SK-N-SH treated with all-trans-retinoic acid at 6 μM for 48 hours (cell line): ENCODE results near the gene PLPPR4.

Source experiments
- ATAC-seq: fragments of 200-7000 bp; cut with Tn5 transposase; 3 replicates; pipeline ENCODE4 v1.9.1; 2020; ENCODE audit warnings: mild to moderate bottlenecking, moderate library complexity
- ARNTL ChIP-seq: fragments of 450-650 bp; formaldehyde crosslinking; IDR thresholded peaks from 2 replicates; pipeline ENCODE4 v1.5.0; 2020; ENCODE audit warnings: low read depth, mild to moderate bottlenecking, moderate library complexity, borderline replicate concordance
- BACH2 ChIP-seq: fragments of 250-450 bp; sonication (Bioruptor Pico); IDR thresholded peaks from 2 replicates; pipeline ENCODE4 v1.9.0; 2021; ENCODE audit warnings: mild to moderate bottlenecking, borderline replicate concordance
- CREB5 ChIP-seq: fragments of 250-450 bp; sonication (Bioruptor Pico); IDR thresholded peaks from 2 replicates; pipeline ENCODE4 v1.5.1; 2020; ENCODE audit warnings: low read depth, mild to moderate bottlenecking, moderate library complexity
- CSDC2 ChIP-seq: fragments of 250-450 bp; sonication (Bioruptor Pico); IDR thresholded peaks from 2 replicates; pipeline ENCODE4 v1.5.0; 2020; ENCODE audit warnings: mild to moderate bottlenecking, moderate library complexity
- GLIS3 ChIP-seq: fragments of 250-450 bp; sonication (Bioruptor Pico); IDR thresholded peaks from 2 replicates; pipeline ENCODE4 v1.5.0; 2020; ENCODE audit warnings: mild to moderate bottlenecking, moderate library complexity
- ISL1 ChIP-seq: fragments of 250-450 bp; sonication (Bioruptor Pico); IDR thresholded peaks from 2 replicates; pipeline ENCODE4 v2.1.2; 2022; ENCODE audit warnings: mild to moderate bottlenecking, moderate library complexity
- OSR1 ChIP-seq: fragments of 250-450 bp; sonication (Bioruptor Pico); IDR thresholded peaks from 2 replicates; pipeline ENCODE4 v1.8.0; 2022; ENCODE audit warnings: moderate library complexity, mild to moderate bottlenecking, inconsistent platforms
- POU6F1 ChIP-seq: fragments of 250-450 bp; sonication (Bioruptor Pico); IDR thresholded peaks from 2 replicates; pipeline ENCODE4 v1.8.0; 2021; ENCODE audit warnings: low read depth, mild to moderate bottlenecking, moderate library complexity, borderline replicate concordance
- PPARA ChIP-seq: fragments of 250-450 bp; sonication (Bioruptor Pico); IDR thresholded peaks from 2 replicates; pipeline ENCODE4 v1.5.0; 2020; ENCODE audit warnings: mild to moderate bottlenecking, borderline replicate concordance
- RARB ChIP-seq: fragments of 250-450 bp; sonication (Bioruptor Pico); IDR thresholded peaks from 2 replicates; pipeline ENCODE4 v1.8.0; 2021; ENCODE audit warnings: mild to moderate bottlenecking, moderate library complexity
- SNAI2 ChIP-seq: fragments of 250-450 bp; sonication (Bioruptor Pico); IDR thresholded peaks from 2 replicates; pipeline ENCODE4 v1.5.0; 2020; ENCODE audit warnings: mild to moderate bottlenecking, moderate library complexity
- TCF4 ChIP-seq: fragments of 250-450 bp; sonication (Bioruptor Pico); IDR thresholded peaks from 2 replicates; pipeline ENCODE4 v1.8.0; 2021; ENCODE audit warnings: mild to moderate bottlenecking, moderate library complexity, borderline replicate concordance
- TOX ChIP-seq: fragments of 250-450 bp; sonication (Bioruptor Pico); IDR thresholded peaks from 2 replicates; pipeline ENCODE4 v1.8.0; 2021; ENCODE audit warnings: mild to moderate bottlenecking, moderate library complexity, borderline replicate concordance
- ZC3H10 ChIP-seq: fragments of 250-450 bp; sonication (Bioruptor Pico); IDR thresholded peaks from 2 replicates; pipeline ENCODE4 v1.5.1; 2021; ENCODE audit warnings: mild to moderate bottlenecking, moderate library complexity
- ZFP3 ChIP-seq: fragments of 250-450 bp; sonication (Bioruptor Pico); IDR thresholded peaks from 2 replicates; pipeline ENCODE4 v1.5.0; 2020; ENCODE audit warnings: mild to moderate bottlenecking, moderate library complexity
- ZFP30 ChIP-seq: fragments of 450-650 bp; formaldehyde crosslinking; IDR thresholded peaks from 2 replicates; pipeline ENCODE4 v1.5.0; 2022; ENCODE audit warnings: mild to moderate bottlenecking, moderate library complexity
- ZNF565 ChIP-seq: fragments of 450-650 bp; formaldehyde crosslinking; conservative IDR thresholded peaks from 2 replicates; pipeline ENCODE4 v1.5.0; 2020; ENCODE audit warnings: low read depth, mild to moderate bottlenecking, moderate library complexity
- ZNF70 ChIP-seq: fragments of 450-650 bp; formaldehyde crosslinking; IDR thresholded peaks from 2 replicates; pipeline ENCODE4 v1.5.0; 2020; ENCODE audit warnings: mild to moderate bottlenecking, moderate library complexity
- ZNF8 ChIP-seq: fragments of 450-650 bp; formaldehyde crosslinking; IDR thresholded peaks from 2 replicates; pipeline ENCODE4 v1.5.0; 2020; ENCODE audit warnings: mild to moderate bottlenecking, moderate library complexity
- TF ChIP-seq, protein P1 (sequence below): fragments of 250-450 bp; sonication (Bioruptor Pico); IDR thresholded peaks from 2 replicates; pipeline ENCODE4 v1.8.0; 2020; ENCODE audit warnings: mild to moderate bottlenecking, moderate library complexity, borderline replicate concordance
- TF ChIP-seq, protein P2 (sequence below): fragments of 250-450 bp; sonication (Bioruptor Pico); IDR thresholded peaks from 2 replicates; pipeline ENCODE4 v1.5.1; 2021; ENCODE audit warnings: mild to moderate bottlenecking, moderate library complexity

The PLPPR4 gene

GRCh38 chr1:99297923-99298322, 33.6 kb downstream of the PLPPR4 start:
- TF ChIP-seq SNAI2 (CRISPR knock-in tag) = no peak
- TF ChIP-seq, protein P1, sequence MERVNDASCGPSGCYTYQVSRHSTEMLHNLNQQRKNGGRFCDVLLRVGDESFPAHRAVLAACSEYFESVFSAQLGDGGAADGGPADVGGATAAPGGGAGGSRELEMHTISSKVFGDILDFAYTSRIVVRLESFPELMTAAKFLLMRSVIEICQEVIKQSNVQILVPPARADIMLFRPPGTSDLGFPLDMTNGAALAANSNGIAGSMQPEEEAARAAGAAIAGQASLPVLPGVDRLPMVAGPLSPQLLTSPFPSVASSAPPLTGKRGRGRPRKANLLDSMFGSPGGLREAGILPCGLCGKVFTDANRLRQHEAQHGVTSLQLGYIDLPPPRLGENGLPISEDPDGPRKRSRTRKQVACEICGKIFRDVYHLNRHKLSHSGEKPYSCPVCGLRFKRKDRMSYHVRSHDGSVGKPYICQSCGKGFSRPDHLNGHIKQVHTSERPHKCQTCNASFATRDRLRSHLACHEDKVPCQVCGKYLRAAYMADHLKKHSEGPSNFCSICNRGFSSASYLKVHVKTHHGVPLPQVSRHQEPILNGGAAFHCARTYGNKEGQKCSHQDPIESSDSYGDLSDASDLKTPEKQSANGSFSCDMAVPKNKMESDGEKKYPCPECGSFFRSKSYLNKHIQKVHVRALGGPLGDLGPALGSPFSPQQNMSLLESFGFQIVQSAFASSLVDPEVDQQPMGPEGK (CRISPR knock-in tag) = no peak
- no peak for TF ChIP-seq CSDC2
- no peak for TF ChIP-seq PPARA
- TF ChIP-seq BACH2 (CRISPR knock-in tag) = no peak
- no peak for TF ChIP-seq POU6F1 (CRISPR knock-in tag)
- TF ChIP-seq ZNF70 (CRISPR knock-in tag) = no peak
- no peak for TF ChIP-seq ZFP3 (CRISPR knock-in tag)
- no peak for TF ChIP-seq TOX
- no peak for TF ChIP-seq ZNF8 (CRISPR knock-in tag)
- TF ChIP-seq ZNF565 = no peak
- no peak for TF ChIP-seq OSR1 (CRISPR knock-in tag)
- TF ChIP-seq GLIS3 (CRISPR knock-in tag) = no peak
- TF ChIP-seq, protein P2, sequence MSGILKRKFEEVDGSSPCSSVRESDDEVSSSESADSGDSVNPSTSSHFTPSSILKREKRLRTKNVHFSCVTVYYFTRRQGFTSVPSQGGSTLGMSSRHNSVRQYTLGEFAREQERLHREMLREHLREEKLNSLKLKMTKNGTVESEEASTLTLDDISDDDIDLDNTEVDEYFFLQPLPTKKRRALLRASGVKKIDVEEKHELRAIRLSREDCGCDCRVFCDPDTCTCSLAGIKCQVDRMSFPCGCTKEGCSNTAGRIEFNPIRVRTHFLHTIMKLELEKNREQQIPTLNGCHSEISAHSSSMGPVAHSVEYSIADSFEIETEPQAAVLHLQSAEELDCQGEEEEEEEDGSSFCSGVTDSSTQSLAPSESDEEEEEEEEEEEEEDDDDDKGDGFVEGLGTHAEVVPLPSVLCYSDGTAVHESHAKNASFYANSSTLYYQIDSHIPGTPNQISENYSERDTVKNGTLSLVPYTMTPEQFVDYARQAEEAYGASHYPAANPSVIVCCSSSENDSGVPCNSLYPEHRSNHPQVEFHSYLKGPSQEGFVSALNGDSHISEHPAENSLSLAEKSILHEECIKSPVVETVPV (CRISPR knock-in tag) = no peak
- ATAC-seq = no peak

- TF ChIP-seq ARNTL (CRISPR knock-in tag) (no peak), OSR1 (CRISPR knock-in tag) (no peak), BACH2 (CRISPR knock-in tag) (no peak), POU6F1 (CRISPR knock-in tag) (no peak), ZNF70 (CRISPR knock-in tag) (no peak), ZC3H10 (no peak), TOX (no peak), CREB5 (CRISPR knock-in tag) (no peak), ZNF8 (CRISPR knock-in tag) (no peak), GLIS3 (CRISPR knock-in tag) (no peak), TCF4 (CRISPR knock-in tag) (no peak), ZFP30 (CRISPR knock-in tag) (no peak), RARB (CRISPR knock-in tag) (no peak), ZFP3 (CRISPR knock-in tag) (no peak), ISL1 (CRISPR knock-in tag) (no peak), CSDC2 (no peak), PPARA (no peak)
- TF ChIP-seq, protein P1 (CRISPR knock-in tag) = no peak
- ATAC-seq = no peak
Measured at GRCh38 chr1:99304725-99305282, 40.5 kb downstream of the PLPPR4 start.
